GM18526 (cell line): ENCODE measurements around the gene MLLT10.

ENCODE experiments used
- POLR2A ChIP-seq: IDR thresholded peaks from 3 replicates; pipeline ENCODE4 v1.6.1; 2011; ENCODE audit not compliant: insufficient read length; ENCODE audit errors: extremely low read depth

MLLT10 gene

GRCh38 chr10:21510241-21511094 is 23.6 kb upstream of the MLLT10 start:
- TF ChIP-seq POLR2A, result no peak

GRCh38 chr10:21511095-21511570 is 22.9 kb upstream of the MLLT10 start:
- no peak for TF ChIP-seq POLR2A

- no peak for TF ChIP-seq POLR2A
Observed at GRCh38 chr10:21511946-21512572, 22.0 kb upstream of the MLLT10 start.

- no peak for TF ChIP-seq POLR2A
Observed at GRCh38 chr10:21512573-21513404, 21.2 kb upstream of the MLLT10 start.

- TF ChIP-seq POLR2A, result no peak
Observed at GRCh38 chr10:21513405-21513788, 20.6 kb upstream of the MLLT10 start.

- no peak for TF ChIP-seq POLR2A
Observed at GRCh38 chr10:21514129-21514817, 19.8 kb upstream of the MLLT10 start.

- no peak for TF ChIP-seq POLR2A
Observed at GRCh38 chr10:21514818-21515351, 19.1 kb upstream of the MLLT10 start.

GRCh38 chr10:21515361-21516241 is 18.4 kb upstream of the MLLT10 start:
- no peak for TF ChIP-seq POLR2A

- TF ChIP-seq POLR2A, result no peak
Observed at GRCh38 chr10:21516242-21517131, 17.5 kb upstream of the MLLT10 start.

- no peak for TF ChIP-seq POLR2A
Observed at GRCh38 chr10:21517134-21518031, 16.6 kb upstream of the MLLT10 start.

- no peak for TF ChIP-seq POLR2A
Observed at GRCh38 chr10:21518149-21518640, 15.8 kb upstream of the MLLT10 start.
